ENCODE data around the gene CHST4.
A peak's percentile ranks its signal among the peaks of the same experiment; 100 is the strongest.
"Not testable (repeated sequence)": the region's sequence is repeated elsewhere in the genome, so short reads cannot be mapped to it uniquely, and the experiment has no call there.

Gene CHST4

DNA sequence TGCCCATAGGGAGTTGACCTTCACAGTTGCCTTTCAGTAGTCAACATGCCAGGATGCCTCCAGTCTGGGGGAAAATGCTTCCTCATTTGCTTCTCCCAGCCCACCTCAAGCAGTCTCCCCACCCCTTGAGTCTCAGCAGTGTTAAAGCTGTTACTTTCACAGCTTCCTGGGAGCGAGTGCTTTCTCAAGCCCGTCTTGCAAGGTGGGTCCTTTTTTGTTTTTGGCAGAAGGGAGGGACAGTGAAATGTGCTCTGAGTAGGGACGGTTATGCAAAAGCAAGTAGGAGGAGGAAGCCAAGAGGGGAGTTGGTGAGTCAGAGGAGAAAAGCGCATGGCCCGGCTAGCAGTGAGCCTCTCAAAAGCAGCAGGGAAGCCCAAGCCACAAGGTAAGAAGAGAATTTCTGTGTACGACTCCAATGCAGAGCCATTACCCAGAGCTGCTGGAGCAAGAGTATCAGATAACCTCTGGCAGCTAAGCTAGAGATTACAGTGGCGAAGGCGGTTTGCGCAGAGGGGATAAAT is at the start of gene CHST4:
TSS of gene CHST4 (plus strand) at position 316 of the 521 bp plus-strand sequence. CDS start 10,252 bp downstream, outside the sequence.
- DNase-seq (ENCODE audit: low read depth) = no peak

DNA sequence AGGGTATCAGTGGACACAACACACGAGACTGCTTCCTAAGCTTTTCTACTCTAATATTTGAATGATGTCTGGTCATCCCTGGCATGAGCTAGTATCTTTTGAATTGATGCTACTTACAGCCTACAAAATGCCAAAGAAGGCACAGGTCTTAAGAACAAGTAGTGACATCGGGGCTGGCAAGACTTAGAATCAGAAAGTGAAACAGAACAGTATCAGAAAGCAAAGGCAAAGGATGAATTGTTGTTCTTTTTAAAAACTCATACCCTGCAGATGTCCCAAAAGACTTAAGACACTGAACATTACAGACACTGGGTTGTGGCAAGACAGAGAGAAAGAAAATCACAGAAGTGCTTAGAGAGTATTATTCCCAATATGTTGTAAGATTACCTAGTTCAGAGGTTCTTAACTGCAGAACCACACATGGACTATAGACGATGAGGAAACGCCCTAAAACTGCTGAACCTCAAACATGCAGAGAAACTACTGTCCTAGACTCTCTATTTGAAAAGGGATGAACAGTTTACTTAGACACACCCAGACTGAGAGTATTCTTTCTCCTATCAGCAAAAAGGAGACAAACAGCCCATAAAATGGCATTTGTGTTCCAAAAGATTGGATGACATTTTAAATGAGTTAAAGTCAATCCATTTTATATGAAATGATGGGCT is 49.6 kb upstream of the CHST4 start:
- DNase-seq (ENCODE audit: low read depth) = no peak

DNA sequence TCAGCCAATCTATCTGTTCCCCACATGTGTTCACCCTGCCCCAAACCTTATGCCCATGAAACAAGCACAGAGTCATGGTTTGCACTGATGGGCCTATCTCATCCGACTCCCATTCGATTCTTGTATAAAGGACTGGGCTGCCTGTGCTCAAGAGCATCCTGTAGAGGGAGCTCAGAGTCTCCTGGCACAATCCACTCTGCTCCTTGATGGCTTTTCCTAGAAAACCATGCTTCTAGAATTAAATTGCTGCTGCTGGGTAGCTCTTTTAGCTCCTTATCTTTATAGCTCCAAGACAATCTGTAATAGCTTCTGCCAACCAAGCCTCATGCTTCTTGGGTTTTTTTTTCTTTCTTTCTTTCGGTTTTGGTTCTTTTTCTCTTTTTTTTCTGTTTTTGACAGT is 46.8 kb upstream of the CHST4 start:
- DNase-seq (ENCODE audit: low read depth) = no peak

DNA sequence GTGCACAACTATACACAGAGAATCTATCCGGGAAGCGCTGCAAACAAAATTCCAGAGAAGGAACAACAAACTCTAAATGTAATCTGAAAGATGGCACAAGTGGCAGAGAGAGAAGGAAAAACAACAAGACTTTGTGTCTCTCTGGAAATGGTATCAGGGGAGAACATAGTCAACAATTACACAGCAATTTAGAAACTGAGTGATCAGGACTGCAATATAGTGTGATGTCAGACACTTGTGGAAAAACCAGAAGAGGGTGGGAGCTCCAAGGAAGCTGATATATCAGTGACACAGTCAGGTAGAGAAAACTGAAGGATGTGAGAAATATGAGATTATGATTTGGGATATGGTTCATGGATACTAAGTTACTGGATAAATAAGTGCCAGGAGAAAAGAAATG is 45.3 kb upstream of the CHST4 start:
- no peak for DNase-seq (ENCODE audit: low read depth)

DNA sequence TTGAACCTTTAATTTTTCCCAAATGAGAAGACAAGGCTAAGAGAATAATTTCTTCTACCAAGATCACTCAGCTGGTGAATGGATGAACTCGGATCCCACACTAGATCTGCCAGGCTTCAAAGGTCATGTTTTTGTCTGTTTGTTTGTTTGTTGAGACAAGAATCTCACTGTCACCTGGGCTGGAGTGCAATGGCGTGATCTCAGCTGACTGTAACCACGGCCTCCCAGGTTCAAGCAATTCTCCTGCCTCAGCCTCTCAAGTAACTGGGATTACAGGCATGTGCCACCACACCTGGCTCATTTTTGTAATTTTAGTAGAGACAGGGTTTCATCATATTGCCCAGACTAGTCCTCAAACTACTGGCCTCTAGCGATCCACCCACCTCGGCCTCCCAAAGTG is 43.7 kb upstream of the CHST4 start:
- no peak for DNase-seq (ENCODE audit: low read depth)

DNA sequence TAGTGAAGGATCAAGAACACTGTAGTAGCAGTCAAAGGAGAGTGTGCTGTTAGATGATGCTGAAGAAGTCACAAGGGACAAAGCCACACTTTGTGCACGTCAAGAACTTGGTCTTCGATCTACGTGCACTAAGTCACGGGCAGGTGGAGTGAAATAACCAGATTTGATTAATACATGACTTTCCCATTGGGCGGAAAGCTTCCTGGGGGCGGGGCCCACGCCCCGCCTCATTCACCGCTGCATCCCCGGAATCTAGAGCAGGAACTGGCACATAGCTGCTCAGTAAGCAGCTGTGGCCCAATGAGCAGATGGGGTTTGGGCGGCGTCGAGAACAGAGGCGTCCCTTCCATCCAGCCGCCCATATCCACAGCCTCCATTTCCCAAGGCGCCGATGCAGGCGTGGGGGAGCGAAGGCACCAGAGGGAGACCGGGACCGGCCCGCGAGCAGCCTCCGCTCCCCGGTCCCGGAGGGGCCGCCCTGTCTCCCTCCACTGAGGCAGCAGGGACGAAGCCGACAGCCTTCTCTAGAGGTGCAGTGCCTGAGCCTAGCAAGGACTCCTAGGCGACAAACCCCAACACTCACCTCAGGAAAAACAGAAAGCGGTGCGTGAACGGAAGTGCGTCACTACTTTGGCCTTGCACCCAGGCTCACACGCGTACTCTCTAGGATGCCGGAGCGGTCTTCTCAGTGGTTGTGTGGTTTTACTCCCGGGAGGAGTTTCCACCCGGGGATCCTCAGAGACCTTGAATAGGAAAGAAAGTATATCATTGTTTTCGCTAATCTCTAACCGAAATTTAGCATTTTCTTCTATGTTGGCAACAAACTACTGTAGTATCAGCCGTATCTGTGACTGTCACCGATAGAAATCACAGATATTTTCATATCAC is 42.0 kb upstream of the CHST4 start:
- DNase-seq (ENCODE audit: low read depth) = peak; percentile 55

DNA sequence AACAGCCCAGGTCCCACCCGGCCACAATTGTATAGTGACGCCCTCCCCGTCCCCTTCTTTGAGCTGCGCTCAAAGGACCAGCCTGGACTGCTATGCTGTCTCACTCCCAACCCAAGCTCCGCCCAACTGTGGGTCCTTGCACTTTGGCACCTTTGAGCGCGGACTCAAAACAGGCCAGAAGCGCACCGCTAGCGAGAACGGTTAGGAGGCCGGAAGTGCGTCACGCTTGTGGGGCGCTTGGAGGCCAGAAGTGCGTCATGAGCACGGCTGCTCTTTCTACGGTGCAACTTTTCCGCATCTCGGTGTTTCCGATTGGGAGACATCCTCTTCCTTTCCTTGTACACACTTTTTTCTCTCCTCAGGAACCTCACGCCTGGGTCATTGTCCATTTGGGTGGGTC is 37.1 kb upstream of the CHST4 start, which contains the start of gene ZNF19:
TSS of gene ZNF19 (minus strand) at position 203 of the 400 bp plus-strand sequence. CDS start 7,210 bp downstream, outside the sequence.
- no peak for DNase-seq (ENCODE audit: low read depth)

DNA sequence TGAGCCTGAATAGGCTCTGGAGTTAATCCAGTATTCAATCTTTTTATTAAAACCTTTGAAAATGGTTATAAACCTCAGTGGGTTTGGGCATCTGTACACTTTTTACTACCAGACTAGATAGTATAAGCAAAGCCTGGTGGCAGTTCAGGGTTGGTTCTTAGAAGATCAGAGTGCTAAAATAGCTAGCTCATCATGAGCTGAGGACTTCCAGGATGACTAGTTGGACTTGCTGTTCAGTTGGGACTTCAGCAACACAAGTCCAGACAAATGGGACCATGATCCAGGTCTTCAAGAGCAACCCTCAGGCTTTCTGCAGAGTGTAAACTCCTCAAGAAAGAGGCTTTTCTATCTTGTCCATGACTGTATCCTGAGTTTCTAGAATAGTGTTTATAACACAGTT is 35.9 kb upstream of the CHST4 start:
- no peak for DNase-seq (ENCODE audit: low read depth)

DNA sequence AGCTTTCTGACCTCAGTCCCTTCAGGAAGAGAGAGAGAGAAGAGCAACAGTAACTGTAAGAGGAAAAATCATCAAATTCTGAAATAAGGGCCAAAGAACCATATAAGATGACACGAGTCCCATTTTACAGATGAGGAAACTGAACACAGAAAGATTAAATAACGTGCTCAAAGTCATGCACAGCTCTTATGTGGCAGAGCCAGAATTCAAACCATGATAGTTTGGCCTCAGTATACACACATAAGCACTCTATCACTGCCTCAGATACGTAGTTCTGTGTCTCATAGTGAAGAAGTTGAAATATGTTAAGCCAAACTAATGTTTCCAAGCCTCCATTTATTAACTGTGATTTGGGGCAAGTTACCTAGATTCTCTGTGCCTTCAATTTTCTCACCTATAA is 35.2 kb upstream of the CHST4 start:
- no peak for DNase-seq (ENCODE audit: low read depth)

DNA sequence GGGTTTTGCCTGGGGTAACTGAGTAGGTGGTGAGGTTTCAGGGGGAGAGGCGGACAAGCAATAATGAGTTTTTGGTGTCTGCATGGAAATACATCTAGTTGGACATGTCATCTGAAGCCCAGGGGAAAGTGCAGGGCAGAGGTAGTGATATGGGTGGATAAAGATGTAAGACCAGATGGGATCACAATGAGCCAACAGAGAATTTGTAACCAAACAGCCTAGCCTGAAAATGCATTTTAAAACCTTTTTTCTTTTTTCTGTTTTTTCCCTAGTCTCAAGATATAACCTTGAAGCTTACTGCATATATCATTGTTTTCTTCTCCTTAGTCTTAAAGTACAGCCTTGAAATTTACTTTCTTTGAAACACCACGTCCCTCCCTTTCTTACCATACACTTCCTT is 33.4 kb upstream of the CHST4 start:
- no peak for DNase-seq (ENCODE audit: low read depth)

DNA sequence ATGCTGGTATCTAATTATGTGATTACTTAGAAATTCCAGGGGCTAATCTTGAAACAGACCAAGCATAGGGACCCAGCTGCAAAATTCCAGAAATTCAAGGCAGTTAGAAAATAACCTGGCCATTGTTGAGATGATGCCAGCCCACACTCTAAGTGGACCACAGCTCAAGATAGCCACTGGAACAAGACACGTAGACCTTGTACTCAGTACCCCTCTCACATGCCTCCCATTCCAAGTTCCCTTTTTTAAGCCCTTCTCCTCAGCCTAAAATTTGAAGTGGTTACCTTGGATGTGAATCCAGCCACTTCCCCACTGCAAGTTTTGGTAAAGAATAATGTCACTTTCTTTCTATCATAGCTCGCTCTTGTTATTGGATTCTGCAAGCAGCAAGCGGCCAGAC is 33.0 kb upstream of the CHST4 start:
- no peak for DNase-seq (ENCODE audit: low read depth)

DNA sequence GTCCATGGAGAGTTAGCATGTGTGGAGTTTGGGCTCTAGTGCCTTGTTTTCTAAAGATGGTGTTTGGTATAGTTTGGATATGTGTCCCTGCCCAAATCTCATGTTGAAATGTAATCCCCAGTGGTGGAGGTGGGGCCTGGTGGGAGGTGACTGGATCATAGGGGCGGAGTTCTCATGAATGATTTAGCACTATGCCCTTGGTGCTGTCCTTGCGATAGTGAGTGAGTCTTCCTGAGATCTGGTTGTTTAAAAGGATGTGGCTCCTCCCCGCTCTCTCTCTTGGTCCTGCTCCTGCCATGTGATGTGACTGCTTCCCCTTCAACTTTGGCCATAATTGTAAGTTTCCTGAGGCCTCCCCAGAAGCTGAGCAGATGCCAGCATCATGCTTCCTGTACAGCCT is 28.2 kb upstream of the CHST4 start:
- DNase-seq (ENCODE audit: low read depth) = no peak

DNA sequence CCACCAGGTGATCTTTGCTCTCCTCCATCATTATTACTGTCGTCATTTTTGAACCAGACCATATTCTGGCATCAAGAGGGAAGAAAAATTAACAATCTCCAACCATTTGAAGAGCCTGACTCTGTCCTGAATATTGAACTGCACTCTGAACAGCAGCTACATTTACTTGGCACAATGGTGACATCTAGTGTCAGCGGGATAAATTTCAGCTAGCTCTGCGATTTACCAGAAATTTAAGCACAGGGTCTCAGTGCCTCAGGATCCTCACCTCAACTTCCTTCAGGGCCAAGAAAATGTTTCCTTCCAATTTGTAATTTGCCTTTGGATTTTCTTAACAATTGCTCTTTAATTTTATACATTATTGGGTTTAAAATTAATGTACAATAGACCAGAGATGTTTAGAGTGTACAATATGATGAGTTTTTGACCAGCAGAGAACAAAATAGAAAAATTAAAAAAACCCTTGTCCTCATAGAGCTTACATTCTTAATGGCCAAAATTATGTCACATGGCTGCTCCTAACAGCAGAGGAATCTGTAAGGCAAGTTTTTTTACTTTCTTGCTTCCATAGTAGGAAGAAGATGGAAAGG is 26.4 kb upstream of the CHST4 start:
- DNase-seq (ENCODE audit: low read depth) = peak; percentile 9

DNA sequence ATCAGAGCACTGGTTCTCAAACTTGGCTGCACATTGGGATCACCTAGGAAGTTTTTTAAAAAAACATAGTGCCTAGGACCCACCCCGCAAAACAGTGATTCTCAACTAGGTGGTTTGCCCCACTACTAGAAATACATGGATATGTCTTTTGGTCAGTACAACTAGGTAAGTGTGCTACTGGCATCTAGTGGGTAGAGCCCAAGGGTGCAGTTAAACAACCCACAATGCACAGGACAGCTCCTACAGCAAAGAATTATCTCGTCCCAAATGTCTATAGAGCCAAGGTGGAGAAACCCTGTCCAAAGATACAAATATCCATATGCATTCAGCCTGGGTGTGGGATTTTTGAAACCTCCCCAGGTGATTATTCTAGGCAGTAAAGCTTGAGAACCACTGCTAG is 25.3 kb upstream of the CHST4 start:
- no peak for DNase-seq (ENCODE audit: low read depth)

DNA sequence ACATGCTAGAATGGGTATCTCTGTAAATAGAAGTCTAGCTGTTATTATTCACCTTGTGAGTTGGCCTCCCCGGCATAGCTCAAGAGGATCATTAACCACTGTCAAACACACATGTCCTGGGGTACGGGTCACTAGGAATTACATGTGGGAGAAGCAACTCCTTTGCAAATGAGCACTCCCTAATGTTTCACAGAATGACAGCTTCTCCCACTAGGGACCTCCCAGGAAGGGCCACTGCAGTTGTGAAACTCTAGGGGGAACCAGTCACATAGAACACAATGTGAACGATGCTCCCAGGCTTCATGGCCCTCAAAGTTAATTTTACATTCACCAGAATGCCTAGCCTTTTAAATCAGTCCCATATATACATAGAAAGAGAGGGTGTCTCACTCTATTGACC is 24.7 kb upstream of the CHST4 start:
- no peak for DNase-seq (ENCODE audit: low read depth)

DNA sequence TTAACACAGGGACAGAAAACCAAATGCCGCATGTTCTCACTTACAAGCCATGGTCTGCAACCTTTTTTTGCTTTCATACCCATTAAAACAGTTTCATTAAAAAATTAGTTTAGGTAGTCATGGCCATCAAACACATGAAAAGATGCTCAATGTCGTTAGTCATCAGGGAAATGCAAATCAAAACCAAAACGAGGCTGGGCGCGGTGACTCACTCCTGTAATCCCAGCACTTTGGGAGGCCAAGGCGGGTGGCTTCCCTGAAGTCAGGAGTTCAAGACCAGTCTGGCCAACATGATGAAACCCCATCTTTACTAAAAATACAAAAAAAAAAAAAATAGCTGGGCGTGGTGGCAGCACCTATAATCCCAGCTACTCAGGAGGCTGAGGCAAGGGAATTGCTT is 22.2 kb upstream of the CHST4 start:
- not testable (repeated sequence) for DNase-seq (ENCODE audit: low read depth)

DNA sequence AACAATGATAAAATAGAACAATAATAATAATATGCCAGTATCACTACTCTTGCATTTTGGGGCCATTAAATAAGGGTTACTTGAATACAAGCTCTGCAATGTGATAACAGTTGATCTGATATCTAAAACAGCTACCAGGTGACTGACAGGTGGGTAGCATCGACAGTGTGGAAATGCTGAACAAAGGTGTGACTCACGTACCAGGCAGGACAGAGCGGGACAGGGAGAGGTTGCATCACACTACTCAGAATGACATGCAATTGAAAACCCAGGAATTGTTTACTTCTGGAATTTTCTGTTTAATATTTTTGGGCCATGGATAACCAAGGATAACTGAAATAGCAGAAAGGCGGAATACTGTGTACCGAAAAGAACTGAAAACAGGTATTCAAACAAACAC is 21.3 kb upstream of the CHST4 start:
- DNase-seq (ENCODE audit: low read depth) = no peak

DNA sequence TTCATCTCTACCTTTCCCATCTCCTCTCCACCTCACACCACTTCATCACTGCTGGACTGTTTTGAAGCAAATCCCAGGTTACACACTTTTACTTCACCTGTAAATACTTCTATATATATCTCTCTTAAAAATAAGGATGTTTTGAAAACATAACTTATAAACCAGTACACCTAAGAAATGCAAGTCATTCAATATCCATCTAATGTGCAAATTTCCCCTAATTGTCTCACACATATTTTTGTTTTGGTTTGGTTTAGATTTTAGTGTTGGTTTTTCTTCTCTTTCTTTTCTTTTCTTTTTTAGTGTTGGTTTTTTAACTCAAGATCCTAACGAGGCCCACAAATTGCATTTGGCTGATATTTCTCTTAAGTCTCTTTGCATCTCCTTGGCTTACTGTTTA is 19.2 kb upstream of the CHST4 start:
- DNase-seq (ENCODE audit: low read depth) = no peak

DNA sequence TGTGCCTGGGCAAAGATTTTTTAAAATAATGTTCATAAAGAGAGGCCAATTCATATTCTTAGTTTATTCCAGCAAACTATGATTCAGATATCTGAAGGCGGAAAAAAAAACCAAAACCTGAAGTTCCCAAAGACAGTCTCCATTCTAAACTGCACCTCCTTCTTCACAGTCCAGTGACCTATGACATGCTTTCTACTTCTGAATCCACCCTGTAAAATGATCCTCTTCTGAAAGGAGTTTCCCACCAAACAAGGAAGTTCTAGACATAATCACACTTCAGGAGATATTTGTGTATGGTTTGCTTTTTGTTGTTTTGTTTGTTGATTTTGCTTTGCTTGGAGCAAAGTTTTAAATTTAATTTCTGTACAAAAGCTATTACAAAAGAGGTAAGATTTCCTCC is 12.9 kb upstream of the CHST4 start:
- no peak for DNase-seq (ENCODE audit: low read depth)

DNA sequence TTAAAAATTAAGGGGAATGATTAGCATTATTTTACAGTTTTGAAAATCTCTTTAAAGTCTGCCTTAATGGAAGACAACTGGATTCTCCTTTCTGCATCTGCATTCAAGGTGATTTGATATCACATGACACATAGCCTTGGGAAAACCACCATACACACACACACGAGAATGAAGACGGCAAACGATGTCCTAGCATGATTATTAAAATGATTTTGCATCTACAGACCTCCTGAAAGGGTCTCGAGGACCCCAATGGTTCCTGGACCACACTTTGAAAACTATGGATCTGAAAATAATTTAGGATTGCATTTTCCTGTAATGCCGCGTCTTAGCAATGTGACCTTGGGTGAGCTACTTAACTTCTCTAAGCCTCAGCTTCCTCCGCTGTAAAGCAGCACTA is 11.8 kb upstream of the CHST4 start:
- DNase-seq (ENCODE audit: low read depth) = no peak

DNA sequence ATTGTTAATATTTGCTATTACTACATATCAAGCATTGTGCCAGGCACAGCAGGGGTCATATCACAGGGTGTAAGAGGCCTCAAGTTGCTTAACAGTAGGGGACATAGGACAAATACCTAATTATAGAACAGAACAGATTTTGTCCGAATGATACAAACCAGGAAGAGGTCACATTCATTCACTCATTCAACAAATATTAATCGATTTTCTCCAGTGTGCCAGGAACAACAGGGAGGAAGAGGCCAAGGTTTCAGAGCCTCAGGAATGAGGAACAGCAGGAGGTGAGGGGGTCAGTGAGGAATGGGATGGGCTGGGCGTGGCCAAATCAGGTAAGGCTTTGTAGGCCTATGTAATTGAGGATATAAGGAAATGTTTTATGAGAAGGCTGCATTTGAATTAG is 11.2 kb upstream of the CHST4 start:
- DNase-seq (ENCODE audit: low read depth) = no peak

DNA sequence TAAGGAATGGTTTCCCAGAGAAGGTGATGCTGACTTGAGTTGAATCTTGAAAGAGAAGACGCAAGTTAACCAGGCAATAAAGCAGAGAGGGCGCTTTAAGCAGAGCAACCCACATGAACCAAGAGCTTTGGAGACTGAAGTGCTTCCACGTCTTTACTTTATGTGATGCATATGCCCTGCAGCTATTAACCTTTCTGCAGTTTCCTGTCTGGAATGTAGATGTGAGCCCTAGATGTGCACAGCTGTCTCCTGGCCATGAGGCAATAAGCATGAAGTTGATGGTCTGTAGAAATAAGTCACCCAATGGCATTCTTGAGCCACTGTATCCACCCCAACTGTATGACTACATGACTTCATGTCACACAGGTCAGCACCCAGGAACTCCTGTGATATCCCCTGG is 5.7 kb upstream of the CHST4 start:
- no peak for DNase-seq (ENCODE audit: low read depth)
